ENCODE data around the gene TCF4.

GRCh38 chr18:55349685-55350084 is 238.3 kb downstream of the TCF4 start:
- TF ChIP-seq EZH2 (IDR thresholded peaks at IDR 0.05; ENCODE audit: insufficient read depth, low read length) (no peak), CTCF (IDR thresholded peaks at IDR 0.05; ENCODE audit: insufficient read depth, low read depth, low read length) (no peak)
